Hepatic stellate cell (primary cell): Measurements from ENCODE around the gene GNAI1.
A peak's percentile ranks its signal among the peaks of the same experiment; 100 is the strongest.

Experiments
- DNase-seq: peaks from one replicate; pipeline ENCODE4 v3.0.0; 2011; ENCODE audit warnings: low spot score

The GNAI1 gene

DNA sequence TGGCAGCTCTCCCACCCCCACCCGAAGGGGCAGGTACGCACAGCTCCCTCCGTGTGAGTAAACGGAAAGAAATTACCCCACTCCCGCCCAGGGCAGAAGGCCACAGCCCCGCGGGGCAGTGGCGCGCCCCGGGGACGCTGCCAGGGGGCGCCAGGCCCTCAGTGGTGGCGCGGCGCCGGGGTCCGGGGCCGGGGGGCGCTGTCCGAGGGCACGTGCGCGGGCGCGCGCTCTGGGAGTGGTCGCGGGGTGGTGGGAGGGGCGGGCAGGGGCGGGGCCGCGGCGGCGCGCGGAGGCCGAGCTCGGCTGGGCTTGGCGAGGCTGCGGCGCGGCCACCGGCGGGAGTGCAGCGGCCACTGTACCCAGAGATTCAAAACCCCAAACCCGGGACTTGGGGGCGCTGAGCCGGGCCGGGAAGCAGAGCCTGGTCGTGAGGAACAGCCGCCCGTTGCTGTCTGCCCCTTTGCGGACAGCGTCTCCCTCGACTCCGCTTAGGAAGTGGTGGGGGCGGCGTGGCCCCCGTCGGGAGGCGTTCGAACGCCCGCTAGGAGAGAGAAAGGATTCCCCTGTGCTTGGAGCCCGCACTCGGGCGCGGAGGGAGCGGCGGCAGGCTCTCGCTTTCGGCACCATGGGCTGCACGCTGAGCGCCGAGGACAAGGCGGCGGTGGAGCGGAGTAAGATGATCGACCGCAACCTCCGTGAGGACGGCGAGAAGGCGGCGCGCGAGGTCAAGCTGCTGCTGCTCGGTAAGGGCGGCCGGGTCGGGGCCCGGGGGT is at the start of gene GNAI1:
Gene GNAI1 (plus strand): TSS at position 296 of the 773 bp plus-strand sequence. CDS start 330 bp downstream, at position 626.
- peak; percentile 63 for DNase-seq

- peak; percentile 17 for DNase-seq
Measured at GRCh38 chr7:80087051-80087770, 47.4 kb upstream of the GNAI1 start.

DNA sequence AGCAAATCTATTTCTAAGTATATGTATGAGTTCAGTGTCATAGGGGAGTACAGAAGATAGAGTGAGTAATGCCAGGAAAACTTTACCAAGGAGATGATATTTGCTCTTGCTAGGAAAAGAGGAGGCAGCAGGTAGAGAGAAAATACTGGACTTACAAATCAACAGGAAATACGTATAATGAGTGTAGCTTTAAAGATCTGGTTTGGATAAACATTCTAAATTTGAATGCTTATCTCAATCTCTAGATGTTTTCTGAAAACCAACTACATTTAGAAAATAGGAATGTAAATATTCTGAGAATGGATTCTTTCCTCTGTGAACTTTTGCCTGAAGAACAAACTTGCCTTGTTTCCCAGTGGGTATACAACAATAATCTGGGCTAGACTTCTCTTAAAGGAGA is 46.9 kb upstream of the GNAI1 start:
- peak; percentile 11 for DNase-seq

DNA sequence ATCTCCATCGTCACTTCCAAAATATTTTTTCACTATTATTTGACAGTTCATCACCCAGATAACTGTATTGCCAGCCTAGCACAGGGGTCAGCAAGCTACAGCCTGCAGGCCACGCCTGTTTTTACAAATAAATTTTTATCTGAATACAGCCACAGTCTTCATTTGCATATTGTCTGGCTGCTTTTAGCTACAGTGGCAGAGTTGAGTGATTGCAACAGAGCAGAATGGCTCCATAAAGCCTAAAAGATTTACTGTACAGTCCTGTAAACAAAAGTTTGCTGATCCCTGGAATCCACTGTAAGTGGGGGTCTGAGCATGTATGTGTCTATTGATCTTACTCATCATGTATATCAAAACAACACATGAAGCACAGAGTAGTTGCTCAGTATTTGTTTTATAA is 45.9 kb upstream of the GNAI1 start:
- DNase-seq, result no peak

DNA sequence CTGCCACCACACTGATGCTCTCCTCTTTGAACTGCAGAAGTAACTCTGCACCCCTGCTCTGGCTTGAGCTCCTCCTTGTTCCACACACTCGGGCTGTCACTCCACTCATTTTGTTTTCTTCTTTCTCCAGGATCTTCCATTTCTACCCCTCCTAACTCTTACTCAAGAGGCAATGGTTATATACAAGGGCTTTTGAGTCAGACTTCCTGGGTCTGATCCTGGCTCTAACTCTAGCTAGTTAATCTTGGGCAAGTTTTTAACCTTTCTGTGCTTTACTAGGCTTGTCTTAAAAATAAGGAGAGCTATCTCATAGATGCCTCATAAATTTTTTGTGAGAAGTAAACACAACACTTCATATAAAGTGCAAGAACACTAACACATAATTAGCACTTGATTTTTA is 45.3 kb upstream of the GNAI1 start:
- no peak for DNase-seq

GRCh38 chr7:80093349-80093748 is 41.3 kb upstream of the GNAI1 start:
- DNase-seq, result no peak

- DNase-seq, result no peak
Measured at GRCh38 chr7:80095545-80095944, 39.1 kb upstream of the GNAI1 start.

GRCh38 chr7:80097756-80098155 is 36.9 kb upstream of the GNAI1 start:
- DNase-seq, result no peak

DNA sequence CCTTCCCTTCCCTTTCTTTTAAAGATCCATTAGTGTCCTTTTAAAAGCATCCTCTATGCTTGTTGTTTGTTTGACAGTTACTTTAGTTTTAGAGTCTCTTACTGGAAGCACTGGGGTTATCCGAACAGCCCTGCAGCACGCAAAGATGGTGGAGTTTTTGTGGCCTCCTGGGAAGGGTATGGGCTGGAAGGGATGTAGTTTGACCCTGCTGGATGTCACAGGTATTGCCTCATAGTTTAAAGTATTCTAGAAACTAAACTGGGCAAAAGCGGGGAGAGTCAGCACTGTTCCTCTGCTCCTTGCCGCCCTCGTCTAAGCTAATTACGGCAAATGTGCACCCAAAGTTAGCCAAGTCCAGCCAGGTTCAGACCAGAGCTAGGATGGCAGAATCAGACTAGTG is 35.8 kb upstream of the GNAI1 start:
- DNase-seq, result no peak

- DNase-seq, result no peak
Measured at GRCh38 chr7:80100254-80100653, 34.4 kb upstream of the GNAI1 start.

- DNase-seq, result no peak
Measured at GRCh38 chr7:80105701-80106408, 28.8 kb upstream of the GNAI1 start.

GRCh38 chr7:80106498-80107113 is 28.0 kb upstream of the GNAI1 start:
- DNase-seq, result no peak

DNA sequence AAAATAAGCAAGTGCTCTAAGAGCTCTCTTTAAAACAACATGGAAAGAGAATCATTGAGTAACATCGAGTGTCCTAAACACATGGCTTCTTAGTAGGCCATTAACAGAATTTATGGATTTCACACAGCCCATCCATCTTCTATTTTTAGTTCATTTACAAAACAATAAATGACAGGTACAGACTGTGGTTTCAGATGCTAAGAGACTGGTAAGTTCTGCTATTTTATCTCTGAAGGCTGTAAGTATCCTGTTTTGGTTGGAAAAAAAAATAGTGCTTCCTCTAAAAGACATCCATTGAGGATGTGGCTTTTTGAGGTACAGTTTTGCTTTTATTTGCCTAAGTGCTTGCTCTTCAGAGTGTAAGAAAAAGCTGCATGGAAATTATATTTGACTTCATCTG is 27.4 kb upstream of the GNAI1 start:
- no peak for DNase-seq

DNA sequence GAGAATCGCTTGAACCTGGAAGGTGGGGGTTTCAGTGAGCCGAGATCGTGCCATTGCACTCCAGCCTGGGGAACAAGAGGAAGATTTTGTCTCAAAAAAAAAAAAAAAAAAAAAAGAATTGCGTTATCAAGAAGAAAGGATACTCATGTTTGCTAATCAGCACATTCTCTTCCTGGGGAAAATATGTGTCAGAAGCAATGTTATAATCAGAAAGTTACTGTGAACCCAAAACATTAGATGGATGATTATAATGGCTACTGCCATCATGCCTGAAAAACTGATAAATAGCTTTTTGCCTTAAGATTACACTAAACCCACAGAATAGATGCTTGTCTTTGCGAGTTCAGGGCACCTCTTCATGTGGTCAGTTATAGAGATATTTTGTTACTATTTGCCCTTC is 24.3 kb upstream of the GNAI1 start:
- DNase-seq, result no peak

- no peak for DNase-seq
Measured at GRCh38 chr7:80114159-80114558, 20.5 kb upstream of the GNAI1 start.

GRCh38 chr7:80124526-80125264 is 9.9 kb upstream of the GNAI1 start:
- DNase-seq, result no peak

DNA sequence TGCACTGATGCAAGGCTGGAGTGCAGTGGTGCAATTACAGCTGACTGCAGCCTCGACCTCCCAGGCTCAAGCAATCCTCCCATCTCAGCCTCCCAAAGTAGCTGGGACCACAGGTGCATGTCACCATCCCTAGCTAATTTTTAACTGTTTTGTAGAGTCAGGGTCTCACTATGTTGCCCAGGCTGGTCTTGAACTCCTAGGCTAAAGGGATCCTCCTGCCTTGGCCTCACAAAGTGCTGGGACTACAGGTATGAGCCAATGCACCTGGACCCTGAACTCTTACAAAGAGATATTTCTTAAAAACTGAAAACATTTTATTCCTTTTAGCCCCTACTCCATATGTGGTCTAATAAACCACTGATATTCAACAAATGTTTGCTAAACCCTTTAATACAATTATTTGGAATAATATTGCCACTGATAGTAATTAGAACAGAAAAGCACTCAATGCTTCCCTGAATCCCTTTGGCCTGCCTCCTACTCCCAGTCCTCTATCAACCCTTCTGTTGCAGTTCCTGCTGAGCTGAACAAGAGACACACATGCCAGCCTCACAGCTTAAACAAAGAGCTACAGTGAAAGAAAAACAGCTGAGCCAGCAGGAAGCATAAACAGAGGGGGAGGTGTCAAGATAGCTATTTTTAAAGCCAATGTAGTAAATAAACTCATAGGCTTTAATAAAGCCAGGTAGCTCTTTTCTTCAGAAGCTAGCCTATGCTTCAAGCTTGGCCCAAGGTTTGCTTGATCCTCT is 7.0 kb upstream of the GNAI1 start:
- no peak for DNase-seq

DNA sequence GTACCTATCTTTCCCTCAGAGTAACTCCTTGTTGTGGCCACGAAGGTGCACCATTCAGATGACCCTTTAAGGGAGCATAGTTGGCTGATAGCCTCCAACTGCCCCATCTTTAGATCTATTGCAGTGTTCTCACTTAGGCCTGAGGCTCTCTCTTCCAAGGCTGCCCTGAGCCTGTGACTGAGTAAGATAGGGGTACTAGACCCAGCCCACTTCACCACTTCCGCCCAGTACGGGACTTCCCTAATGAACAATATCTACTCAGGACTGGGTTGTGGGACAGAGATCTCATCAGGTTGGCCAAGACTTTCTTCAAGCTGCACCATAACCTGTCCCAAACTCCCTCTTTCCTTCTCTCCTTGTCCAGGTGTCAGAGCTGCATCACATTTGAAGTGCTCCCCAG is 5.7 kb upstream of the GNAI1 start:
- DNase-seq, result no peak

DNA sequence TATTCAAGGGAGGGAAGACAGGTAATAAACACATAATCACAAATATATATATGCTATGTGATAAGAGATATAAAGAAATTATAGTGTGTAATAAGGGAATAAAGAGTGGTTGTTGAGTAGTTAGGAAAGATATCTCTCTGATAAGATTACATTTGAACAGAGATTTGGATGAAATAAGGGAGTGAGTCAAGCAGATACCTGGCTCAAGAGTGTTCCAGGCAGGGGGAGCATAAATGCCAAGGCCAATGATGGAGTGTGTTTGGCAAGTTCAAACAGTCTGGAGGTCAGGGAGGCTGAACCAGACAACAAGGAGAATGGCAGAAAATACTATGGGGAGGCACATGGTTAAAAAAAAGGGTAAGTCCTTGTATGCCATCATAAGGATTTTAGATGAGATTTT is 4.8 kb upstream of the GNAI1 start:
- DNase-seq, result no peak

DNA sequence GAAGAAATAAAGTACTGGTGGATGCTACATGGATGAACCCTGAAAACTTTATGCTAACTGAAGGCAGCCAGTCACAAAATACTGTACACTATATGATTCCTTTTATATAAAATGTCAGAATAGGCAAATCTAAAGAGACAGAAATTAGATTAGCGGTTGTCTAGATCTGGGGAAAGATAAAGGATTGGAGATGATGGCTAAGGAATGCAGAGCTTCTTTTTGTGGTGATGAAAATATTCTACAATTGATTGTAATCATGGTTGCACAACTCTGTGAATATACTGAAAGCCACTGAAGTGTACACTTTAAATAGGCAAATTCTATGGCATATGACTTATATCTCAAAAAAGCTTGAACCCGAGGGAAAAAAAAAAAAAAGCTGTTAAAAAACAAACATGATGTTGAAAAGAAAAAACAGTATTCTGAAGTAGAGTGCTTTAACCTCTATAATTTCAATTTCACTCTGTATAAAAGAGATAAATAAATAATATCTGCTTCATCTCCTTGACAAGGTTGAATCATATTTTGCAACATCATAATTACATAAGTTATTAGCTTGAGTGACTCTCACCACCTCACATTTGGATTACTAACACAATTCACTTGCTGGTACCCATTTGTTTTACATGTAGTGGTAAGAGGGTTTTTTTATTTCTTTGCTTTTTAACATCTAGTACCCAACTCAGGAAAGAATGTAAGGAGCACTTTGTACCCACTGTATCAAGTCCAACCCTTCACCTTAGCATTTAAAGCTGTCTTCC is 2.8 kb upstream of the GNAI1 start:
- no peak for DNase-seq
